GM10266 (cell line): ENCODE results near the gene LDAH.

Experiments
- DNase-seq: peaks from one replicate; pipeline ENCODE4 v3.0.0; 2012; ENCODE audit errors: extremely low spot score
- CTCF ChIP-seq: IDR thresholded peaks from 2 replicates; pipeline ENCODE4 v1.5.1; 2012; ENCODE audit warnings: mild to moderate bottlenecking, low read depth; ENCODE audit not compliant: control insufficient read depth, insufficient read depth; ENCODE audit errors: missing control alignments

Gene LDAH

GRCh38 chr2:20839052-20839451 lies 16.2 kb upstream of the LDAH start:
- DNase-seq, result no peak
- no peak for TF ChIP-seq CTCF

GRCh38 chr2:20838016-20838415 lies 15.1 kb upstream of the LDAH start:
- no peak for TF ChIP-seq CTCF
- no peak for DNase-seq

GRCh38 chr2:20836521-20836920 lies 13.6 kb upstream of the LDAH start:
- no peak for DNase-seq
- no peak for TF ChIP-seq CTCF

- no peak for DNase-seq
These were observed 11.4 kb upstream of the LDAH start for GRCh38 chr2:20834331-20834730.

GRCh38 chr2:20832606-20833005 lies 9.7 kb upstream of the LDAH start:
- no peak for DNase-seq
- TF ChIP-seq CTCF, result no peak

More at GRCh38 chr2:20834331-20834730, 11.4 kb upstream of the LDAH start:
- TF ChIP-seq CTCF, result no peak

- DNase-seq, result no peak
- TF ChIP-seq CTCF, result no peak
These were observed 7.0 kb upstream of the LDAH start for GRCh38 chr2:20829861-20830260.

- DNase-seq, result no peak
- TF ChIP-seq CTCF, result no peak
These were observed 1.0 kb upstream of the LDAH start for GRCh38 chr2:20823917-20824316.
